NB4 (cell line): ENCODE data around the gene GOPC.

ENCODE experiments used
- DNase-seq: peaks from one replicate; pipeline ENCODE4 v3.0.0; 2010; ENCODE audit warnings: low read depth
- H3K4me3 ChIP-seq: one replicate; pipeline ENCODE4 v1.5.1; 2011; ENCODE audit warnings: mild to moderate bottlenecking, low read depth, low read length, moderate library complexity
- CTCF ChIP-seq: IDR thresholded peaks from one replicate; pipeline ENCODE4 v1.5.1; 2012; ENCODE audit warnings: low read depth, low read length
- MAX ChIP-seq: IDR thresholded peaks from 2 replicates; pipeline ENCODE4 v1.6.1; 2011; ENCODE audit warnings: low read depth, low read length
- MYC ChIP-seq: IDR thresholded peaks from 2 replicates; pipeline ENCODE4 v1.6.1; 2011; ENCODE audit warnings: low read depth, low read length
- POLR2A ChIP-seq: IDR thresholded peaks from 2 replicates; pipeline ENCODE4 v1.6.1; 2011; ENCODE audit warnings: mild to moderate bottlenecking; ENCODE audit not compliant: insufficient read length; ENCODE audit errors: extremely low read depth

GOPC gene

DNA sequence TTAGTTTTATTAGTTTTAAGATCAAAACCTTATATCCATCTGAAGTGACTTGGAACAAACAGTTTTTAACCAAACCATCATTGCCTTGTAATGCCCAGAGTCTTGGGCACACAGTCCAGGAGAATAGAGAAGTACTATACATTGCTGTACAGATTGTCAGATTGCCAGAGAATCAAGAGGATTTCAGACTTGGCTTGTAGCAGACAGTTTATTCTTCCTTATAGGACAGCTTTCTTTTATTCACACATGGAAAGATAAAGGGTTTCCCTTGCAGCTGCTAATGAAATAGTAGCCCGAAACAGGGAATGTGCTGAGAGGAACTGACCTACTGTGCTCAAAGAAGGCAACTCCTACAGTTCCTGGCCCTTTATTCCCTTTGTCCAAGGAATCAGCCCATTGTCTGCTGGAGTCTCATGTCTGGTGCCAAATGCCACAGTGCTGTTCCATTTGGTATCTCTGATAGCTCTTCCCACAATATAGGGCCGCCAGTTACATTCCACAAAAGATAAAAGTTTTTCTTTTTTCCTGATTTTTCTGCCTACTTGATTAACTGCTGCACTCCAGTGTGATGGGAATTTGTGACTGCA lies 89.2 kb downstream of the GOPC start:
- no peak for TF ChIP-seq CTCF
- no peak overlapping the region for H3K4me3 ChIP-seq
- no peak for DNase-seq

GRCh38 chr6:117512056-117512828 lies 90.1 kb downstream of the GOPC start:
- no peak for DNase-seq
- TF ChIP-seq CTCF (no peak), MYC (no peak), POLR2A (no peak), MAX (no peak)
- no peak overlapping the region for H3K4me3 ChIP-seq
